Esophagus (tissue), 2 donors: ENCODE measurements around the gene GMDS. TPM values are rescaled to one million over a fixed set of nuclear protein-coding genes. Genes with fewer than 3 reads are reported as not detected.

ENCODE experiments used
- H3K27ac ChIP-seq, 2 donors: one replicate each; pipeline ENCODE4 v1.5.1; 2013; ENCODE audit warnings: low read depth in 2 of 2, mild to moderate bottlenecking in 2 of 2, inconsistent platforms in 1 of 2, low read length in 1 of 2, moderate library complexity in 1 of 2
- H3K27me3 ChIP-seq, 2 donors: one replicate each; pipeline ENCODE4 v1.6.1; 2013; ENCODE audit warnings: low read length in 2 of 2, control low read depth in 1 of 2, mild to moderate bottlenecking in 1 of 2; ENCODE audit not compliant: insufficient read depth in 2 of 2, control insufficient read depth in 1 of 2
- H3K36me3 ChIP-seq, 2 donors: one replicate each; pipeline ENCODE4 v1.6.1; 2013; ENCODE audit warnings: low read length in 1 of 2; ENCODE audit not compliant: control insufficient read depth in 2 of 2, insufficient read depth in 2 of 2
- H3K4me1 ChIP-seq, 2 donors: one replicate each; pipeline ENCODE4 v1.6.1; 2013; ENCODE audit warnings: low read length in 1 of 2; ENCODE audit not compliant: control insufficient read depth in 2 of 2, insufficient read depth in 2 of 2
- H3K4me3 ChIP-seq, 2 donors: one replicate each; pipeline ENCODE4 v1.5.1; 2013; ENCODE audit warnings: low read length in 2 of 2, mild to moderate bottlenecking in 2 of 2, low read depth in 1 of 2, moderate library complexity in 1 of 2
- H3K9me3 ChIP-seq, 2 donors: one replicate each; pipeline ENCODE4 v1.6.1; 2013; ENCODE audit warnings: mild to moderate bottlenecking in 2 of 2, low read depth in 1 of 2, low read length in 1 of 2, moderate library complexity in 1 of 2; ENCODE audit not compliant: control insufficient read depth in 2 of 2, insufficient read depth in 1 of 2
- WGBS, 2 donors: extraction: QIAGEN DNeasy Blood & Tissue Kit; methylation state at CpG; one replicate each; pipeline ENCODE4 v1.1.7; 2013; 5-methylcytosine and 5-hydroxymethylcytosine counted together
- polyA plus RNA-seq, 2 donors: library from polyadenylated mRNA; stranded (reverse); fragments of 200-250 nt; gene quantifications; one replicate each; pipeline ENCODE4 v1.2.3, GENCODE V29; 2013
- donor health status: healthy with polysubstance abuse.
- donor health status: Bipolar disorder and iron deficiency.

Gene GMDS
- polyA plus RNA-seq, 2 donors, result 42.4 to 54.5 TPM

DNA sequence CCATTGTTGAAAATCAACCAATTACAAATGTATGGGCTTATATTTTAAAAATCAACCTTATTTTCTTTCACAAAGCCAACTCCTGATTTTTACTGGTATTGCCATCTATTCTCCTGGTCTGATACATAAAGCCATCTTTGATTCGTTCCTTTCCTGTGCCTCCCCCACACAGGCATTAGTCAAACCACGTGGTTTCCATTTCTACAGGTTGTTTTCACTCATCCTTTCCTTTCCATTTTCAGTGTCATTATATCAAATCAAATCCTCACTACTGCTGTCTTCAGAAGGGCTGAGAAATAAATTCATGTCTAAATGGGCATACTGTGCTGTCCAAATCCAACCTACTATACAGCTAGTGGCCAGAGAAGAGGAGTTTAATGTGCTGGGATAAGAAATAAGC is 354.4 kb downstream of the GMDS start:
- H3K27me3 ChIP-seq, result no peaks in the 10 kb centered on the region
- WGBS, 2 donors, result 82 to 86% methylated on average over 2 of the region's 2 CpGs
- H3K36me3 ChIP-seq, result no peaks in the 10 kb centered on the region
- H3K9me3 ChIP-seq, result no peaks in the 10 kb centered on the region
- H3K4me1 ChIP-seq, result no peaks in the 10 kb centered on the region
- no peak overlapping the region for H3K4me3 ChIP-seq
- no peak overlapping the region for H3K27ac ChIP-seq

- 55 to 64% methylated on average over 8 of the region's 8 CpGs for WGBS, 2 donors
- Histone ChIP-seq H3K9me3 (no peaks in the 10 kb centered on the region), H3K36me3 (no peaks in the 10 kb centered on the region), H3K27me3 (no peaks in the 10 kb centered on the region), H3K4me3 (no peak overlapping the region), H3K4me1 (no peaks in the 10 kb centered on the region), H3K27ac (no peak overlapping the region)
These were observed 355.3 kb downstream of the GMDS start for GRCh38 chr6:1890071-1890470.

DNA sequence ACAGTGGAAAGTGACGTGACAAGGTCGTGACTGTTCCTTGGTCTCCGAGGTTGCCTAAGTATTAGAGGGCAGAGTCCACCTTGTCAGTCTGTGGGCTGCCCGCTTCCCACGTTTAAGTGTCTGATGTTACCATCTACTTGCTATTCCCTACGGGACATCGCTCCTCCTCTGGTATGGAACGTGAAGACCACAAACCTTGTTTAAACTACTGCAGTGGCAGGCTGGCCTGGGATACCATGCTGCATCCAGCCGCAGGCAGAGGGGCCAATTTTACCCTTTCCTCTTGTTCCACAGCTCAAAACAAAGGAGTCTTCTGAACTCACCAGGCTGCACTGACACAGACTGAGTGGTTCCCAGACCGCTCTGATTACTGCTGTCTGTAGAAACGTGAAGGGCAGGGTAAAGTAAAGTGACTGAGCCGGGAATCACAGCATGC is 359.8 kb downstream of the GMDS start:
- Histone ChIP-seq H3K9me3 (no peaks in the 10 kb centered on the region), H3K4me1 (no peaks in the 10 kb centered on the region), H3K4me3 (no peak overlapping the region), H3K27ac (no peak overlapping the region), H3K27me3 (no peaks in the 10 kb centered on the region), H3K36me3 (no peaks in the 10 kb centered on the region)
- WGBS, 2 donors, result 79 to 89% methylated on average over 12 of the region's 12 CpGs

GRCh38 chr6:1884313-1884712 is 361.1 kb downstream of the GMDS start:
- no peak overlapping the region for H3K4me3 ChIP-seq
- WGBS, 2 donors, result 87 to 88% methylated on average over 2 of the region's 2 CpGs

GRCh38 chr6:1878330-1878729 is 367.1 kb downstream of the GMDS start:
- Histone ChIP-seq H3K9me3 (no peaks in the 10 kb centered on the region), H3K4me3 (no peak overlapping the region), H3K27me3 (no peaks in the 10 kb centered on the region), H3K4me1 (no peaks in the 10 kb centered on the region), H3K27ac (no peak overlapping the region), H3K36me3 (no peaks in the 10 kb centered on the region)
- 95 to 96% methylated on average over 5 of the region's 5 CpGs for WGBS, 2 donors

More at GRCh38 chr6:1884313-1884712, 361.1 kb downstream of the GMDS start:
- H3K27me3 ChIP-seq, result no peaks in the 10 kb centered on the region
- no peaks in the 10 kb centered on the region for H3K9me3 ChIP-seq
- H3K27ac ChIP-seq, result no peak overlapping the region
- no peaks in the 10 kb centered on the region for H3K4me1 ChIP-seq
- no peaks in the 10 kb centered on the region for H3K36me3 ChIP-seq

GRCh38 chr6:1873781-1874180 is 371.6 kb downstream of the GMDS start:
- Histone ChIP-seq H3K27ac (no peak overlapping the region), H3K9me3 (no peaks in the 10 kb centered on the region), H3K4me3 (no peak overlapping the region), H3K36me3 (no peaks in the 10 kb centered on the region), H3K4me1 (no peaks in the 10 kb centered on the region), H3K27me3 (no peaks in the 10 kb centered on the region)
- WGBS, 2 donors, result 92 to 94% methylated on average over 11 of the region's 11 CpGs

DNA sequence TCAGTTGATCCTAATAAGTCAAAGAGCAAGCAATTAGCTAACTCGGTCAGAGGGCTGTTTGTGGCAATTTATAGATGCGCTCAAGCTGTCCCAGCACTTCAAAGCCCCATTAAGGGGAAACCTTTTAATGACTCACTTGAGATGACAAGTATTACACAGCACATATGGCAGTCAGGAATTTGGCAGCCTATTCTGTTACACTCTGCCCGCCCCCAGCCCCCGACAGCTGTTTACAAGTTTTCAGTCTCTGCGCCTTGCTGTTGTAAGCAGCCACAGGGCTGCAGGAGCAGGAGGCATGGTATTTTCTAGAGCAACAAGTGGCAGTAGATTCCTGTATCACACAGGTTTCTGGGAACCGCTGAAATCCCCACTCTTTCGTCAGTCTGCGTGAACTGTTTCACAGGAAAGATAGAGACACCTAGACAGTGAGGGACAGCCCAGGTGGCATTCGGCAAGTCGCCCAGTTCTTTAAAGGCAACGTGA is 372.7 kb downstream of the GMDS start:
- Histone ChIP-seq H3K4me3 (no peak overlapping the region), H3K9me3 (no peaks in the 10 kb centered on the region), H3K27me3 (no peaks in the 10 kb centered on the region), H3K27ac (no peak overlapping the region), H3K4me1 (no peaks in the 10 kb centered on the region), H3K36me3 (no peaks in the 10 kb centered on the region)
- WGBS, 2 donors, result 66 to 70% methylated on average over 11 of the region's 11 CpGs

DNA sequence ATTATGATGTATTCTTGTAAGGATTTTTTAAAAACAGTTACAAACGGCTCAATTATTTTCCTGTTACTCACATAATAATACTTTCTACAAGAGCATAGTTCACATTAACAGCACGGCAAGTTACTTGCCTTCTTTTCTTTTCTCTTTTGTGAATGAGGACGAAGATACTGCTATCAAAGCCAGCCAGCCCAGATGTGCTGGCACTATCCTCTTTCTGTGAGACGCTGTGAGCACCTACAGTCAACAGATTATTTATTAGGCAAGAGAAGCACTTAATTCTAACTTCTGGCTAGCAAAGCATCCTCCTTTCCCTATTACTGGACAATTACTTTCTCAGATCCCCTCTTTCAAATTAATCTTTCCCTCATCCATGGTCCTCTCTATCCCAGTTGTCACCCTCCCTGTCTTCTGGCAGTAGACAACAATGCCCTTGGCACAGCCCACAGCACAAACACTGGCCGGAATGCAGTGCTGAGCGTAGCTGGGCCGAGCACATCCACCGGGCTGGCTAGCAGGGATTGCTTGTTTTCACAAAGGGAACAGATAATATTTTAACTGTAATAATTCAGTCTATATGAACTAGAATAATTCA is 373.6 kb downstream of the GMDS start:
- Histone ChIP-seq H3K4me3 (no peak overlapping the region), H3K27me3 (no peaks in the 10 kb centered on the region), H3K4me1 (no peaks in the 10 kb centered on the region), H3K9me3 (no peaks in the 10 kb centered on the region), H3K27ac (no peak overlapping the region), H3K36me3 (no peaks in the 10 kb centered on the region)
- 66 to 73% methylated on average over 8 of the region's 8 CpGs for WGBS, 2 donors

- H3K27ac ChIP-seq, result no peak overlapping the region
- no peaks in the 10 kb centered on the region for H3K27me3 ChIP-seq
- H3K9me3 ChIP-seq, result no peaks in the 10 kb centered on the region
- H3K4me3 ChIP-seq, result no peak overlapping the region
- no peaks in the 10 kb centered on the region for H3K36me3 ChIP-seq
- 83 to 91% methylated on average over 7 of the region's 7 CpGs for WGBS, 2 donors
- no peaks in the 10 kb centered on the region for H3K4me1 ChIP-seq
These were observed 374.5 kb downstream of the GMDS start for GRCh38 chr6:1870932-1871331.

DNA sequence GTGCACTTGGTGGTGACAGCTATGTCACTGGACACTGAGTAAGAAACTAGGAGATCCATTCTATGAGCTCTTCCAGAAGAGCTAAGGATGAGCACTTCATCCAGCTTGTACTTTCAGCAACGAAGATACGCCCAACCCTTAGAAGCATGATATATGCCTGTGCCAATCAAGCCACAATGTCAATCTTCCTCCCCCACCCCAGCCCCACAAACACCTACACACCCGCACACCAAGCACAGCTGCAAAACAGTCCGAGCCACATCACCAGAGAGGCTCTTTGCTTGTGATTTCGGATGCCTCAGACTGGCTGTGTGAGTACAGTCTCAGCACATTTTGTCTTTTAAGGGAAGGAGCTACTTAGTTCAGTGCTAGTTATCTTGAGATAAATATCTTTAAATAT is 375.2 kb downstream of the GMDS start:
- no peaks in the 10 kb centered on the region for H3K27me3 ChIP-seq
- H3K9me3 ChIP-seq, result no peaks in the 10 kb centered on the region
- H3K4me1 ChIP-seq, result no peaks in the 10 kb centered on the region
- no peak overlapping the region for H3K27ac ChIP-seq
- H3K4me3 ChIP-seq, result no peak overlapping the region
- 88 to 93% methylated on average over 5 of the region's 5 CpGs for WGBS, 2 donors
- no peaks in the 10 kb centered on the region for H3K36me3 ChIP-seq
